ENCODE data around the gene JTB. TPM values are rescaled to one million over a fixed set of nuclear protein-coding genes. Genes with fewer than 3 reads are reported as not detected.

Gene JTB
- polyA plus RNA-seq, 1 of the 3 experiments (the other 2 are of a cell fraction): 118 TPM

DNA sequence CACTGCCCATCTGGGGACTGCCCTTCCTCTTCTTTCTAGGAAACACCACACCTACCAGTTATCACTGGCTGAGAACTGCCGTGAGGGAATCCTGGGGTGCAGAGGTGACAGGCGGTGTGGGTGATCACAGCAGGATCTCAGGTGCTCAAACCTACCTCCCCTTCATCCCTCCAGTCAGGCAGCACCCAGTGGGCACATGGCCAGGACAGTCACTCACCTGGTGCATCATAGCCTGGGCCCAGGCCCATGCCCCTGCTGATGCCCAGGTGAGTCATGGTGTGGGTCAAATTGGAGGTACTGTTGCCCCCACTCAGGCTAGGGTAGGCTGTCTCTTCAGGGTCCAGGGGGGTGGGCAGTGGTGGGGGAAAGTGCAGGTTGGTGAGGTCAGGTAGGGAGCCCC is 25.7 kb downstream of the JTB start:
- H3K4me1 ChIP-seq (ENCODE audit: control insufficient read depth in 1 of 2, insufficient read depth in 2 of 2, low read depth in 1 of 2, low read length in 1 of 2): peaks cover 2 to 22% of the 10 kb centered on the region in 2 experiments; a peak in 3 of 4 replicates
- no peak overlapping the region for H3K27ac ChIP-seq (ENCODE audit: low read depth in 2 of 2, low read length in 1 of 2)
- H3K9ac ChIP-seq: no peak overlapping the region
- no peaks in the 10 kb centered on the region for H3K27me3 ChIP-seq (ENCODE audit: insufficient read depth)
- H4K20me1 ChIP-seq (ENCODE audit: insufficient read depth): peaks cover 30% of the 10 kb centered on the region
- no peaks in the 10 kb centered on the region for H3K9me3 ChIP-seq
- TF ChIP-seq TEAD4 (IDR thresholded peaks at IDR 0.05; ENCODE audit: borderline replicate concordance, insufficient read depth): no peak
- TF ChIP-seq TCF12 (IDR thresholded peaks at IDR 0.05): no peak
- no peak for TF ChIP-seq MEF2A (IDR thresholded peaks at IDR 0.05; ENCODE audit: borderline replicate concordance, low read depth)
- TF ChIP-seq MXI1 (IDR thresholded peaks at IDR 0.05; ENCODE audit: low read depth, low read length): no peak
- TF ChIP-seq, protein P1, sequence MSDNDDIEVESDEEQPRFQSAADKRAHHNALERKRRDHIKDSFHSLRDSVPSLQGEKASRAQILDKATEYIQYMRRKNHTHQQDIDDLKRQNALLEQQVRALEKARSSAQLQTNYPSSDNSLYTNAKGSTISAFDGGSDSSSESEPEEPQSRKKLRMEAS (IDR thresholded peaks at IDR 0.05; ENCODE audit: low read depth): no peak
- TF ChIP-seq RXRA (IDR thresholded peaks at IDR 0.05; ENCODE audit: borderline replicate concordance, low read depth): no peak
- TF ChIP-seq FOSL2 (IDR thresholded peaks at IDR 0.05; ENCODE audit: borderline replicate concordance, low read depth): no peak
- TF ChIP-seq PBX3 (IDR thresholded peaks at IDR 0.05): no peak
- no peak for TF ChIP-seq FOXJ3 (CRISPR knock-in tag; IDR thresholded peaks at IDR 0.05)
- no peak for TF ChIP-seq GABPA (IDR thresholded peaks at IDR 0.05; ENCODE audit: low read depth)
- no peak for TF ChIP-seq RFX5 (IDR thresholded peaks at IDR 0.05; ENCODE audit: low read length)
- TF ChIP-seq ZBTB33 (IDR thresholded peaks at IDR 0.05; ENCODE audit: borderline replicate concordance, low read depth): no peak
- TF ChIP-seq CHD2 (IDR thresholded peaks at IDR 0.05; ENCODE audit: low read length, partially characterized antibody): no peak
- no peak for TF ChIP-seq USF1 (IDR thresholded peaks at IDR 0.05; ENCODE audit: borderline replicate concordance, low read depth)
- no peak for TF ChIP-seq RAD21 (IDR thresholded peaks at IDR 0.05; ENCODE audit: low read length)
- TF ChIP-seq RCOR1 (IDR thresholded peaks at IDR 0.05; ENCODE audit: low read length): no peak
- no peak for TF ChIP-seq SMC3 (IDR thresholded peaks at IDR 0.05; ENCODE audit: low read depth, low read length)
- no peak for TF ChIP-seq FOXM1 (IDR thresholded peaks at IDR 0.05; ENCODE audit: low read depth)
- H3K79me2 ChIP-seq (ENCODE audit: insufficient read depth): peaks cover 48% of the 10 kb centered on the region
- H3K9me2 ChIP-seq: no peaks in the 10 kb centered on the region
- ChIA-PET CTCF (no interaction called here), POLR2A (no interaction called here)
- H3F3A ChIP-seq (replicated peaks; ENCODE audit: insufficient read depth): peaks cover 7% of the 10 kb centered on the region
- DNase-seq: no peak
- H3K36me3 ChIP-seq (replicated peaks in 1 of 2; ENCODE audit: control insufficient read depth in 1 of 2, insufficient read depth in 2 of 2, low read length in 1 of 2): peaks cover 9 to 64% of the 10 kb centered on the region in 2 experiments
- no peak overlapping the region for H3K4me2 ChIP-seq
- H2AFZ ChIP-seq (ENCODE audit: low read depth): no peak overlapping the region
- H3K4me3 ChIP-seq (ENCODE audit: low read depth in 2 of 2, low read length in 1 of 2): no peak overlapping the region
- WGBS (ENCODE audit: low lambda C conversion rate): 92% methylated on average over 2 of the region's 2 CpGs
